ENCODE measurements around the gene MEF2C. TPM values are rescaled to one million over a fixed set of nuclear protein-coding genes. Genes with fewer than 3 reads are reported as not detected.

Gene MEF2C
- total and polyA plus RNA-seq, 4 donors = 2.8 to 15.9 (median 10.1) TPM

DNA sequence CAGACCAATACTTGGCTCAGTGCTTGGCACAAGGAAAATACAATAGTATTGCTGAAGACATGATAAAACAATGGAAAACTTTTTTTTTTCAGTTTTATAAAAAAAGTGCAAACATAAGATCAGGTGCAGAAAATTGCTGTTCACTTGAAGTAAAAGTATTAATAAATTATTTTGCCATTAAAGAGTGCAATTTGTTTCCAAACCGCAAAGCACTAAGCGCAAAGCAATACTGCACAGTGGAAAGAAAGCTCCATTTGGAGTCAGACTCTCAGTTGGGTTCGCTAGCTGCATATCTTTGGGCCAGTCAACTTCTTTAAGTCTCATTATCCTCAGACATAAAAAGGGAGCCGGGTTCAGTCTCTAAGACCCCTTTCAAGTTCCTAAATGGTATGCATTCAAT is 45.8 kb downstream of the MEF2C start:
- no peak for DNase-seq (ENCODE audit: low spot score)
- Histone ChIP-seq H3K36me3 (ENCODE audit: control insufficient read depth in 4 of 4, insufficient read depth in 3 of 4, low read depth in 1 of 4, low read length in 3 of 4) (no peaks in the 10 kb centered on the region), H3K9ac (ENCODE audit: low read depth in 1 of 2, low read length in 2 of 2) (no peak overlapping the region), H3K27ac (ENCODE audit: low read depth in 1 of 2, low read length in 2 of 2) (no peak overlapping the region), H3K4me3 (ENCODE audit: low read depth in 1 of 3, low read length in 3 of 3) (no peak overlapping the region), H3K9me3 (ENCODE audit: control insufficient read depth in 4 of 4, low read length in 3 of 4) (no peaks in the 10 kb centered on the region), H3K4me1 (ENCODE audit: control insufficient read depth in 4 of 4, insufficient read depth in 4 of 4, low read length in 3 of 4) (peaks cover 0 to 3% (median 0%) of the 10 kb centered on the region in 4 donors), H3K27me3 (ENCODE audit: control insufficient read depth in 4 of 4, insufficient read depth in 4 of 4, low read length in 3 of 4) (no peaks in the 10 kb centered on the region)
- TF ChIP-seq MAX (IDR thresholded peaks at IDR 0.05) (no peak), FOXA1 (IDR thresholded peaks at IDR 0.05) (no peak), YY1 (IDR thresholded peaks at IDR 0.05) (no peak), HNF4A (conservative IDR thresholded peaks at IDR 0.05) (no peak), SP1 (IDR thresholded peaks at IDR 0.05) (no peak), EGR1 (IDR thresholded peaks at IDR 0.05; ENCODE audit: low read depth in 2 of 2) (no peak), CTCF (IDR thresholded peaks at IDR 0.05; ENCODE audit: low read depth, low read length, missing input control) (no peak)
- WGBS = 96% methylated on average over 4 of the region's 4 CpGs

- peak; percentile 37 for DNase-seq (ENCODE audit: low spot score)
- peaks cover 0 to 3% (median 0%) of the 10 kb centered on the region in 4 donors for H3K4me1 ChIP-seq (ENCODE audit: control insufficient read depth in 4 of 4, insufficient read depth in 4 of 4, low read length in 3 of 4)
These were observed 46.7 kb downstream of the MEF2C start for GRCh38 chr5:88836195-88836838.

More at GRCh38 chr5:88836195-88836838, 46.7 kb downstream of the MEF2C start:
- no peaks in the 10 kb centered on the region for H3K9me3 ChIP-seq (ENCODE audit: control insufficient read depth in 4 of 4, low read length in 3 of 4)
- TF ChIP-seq CTCF (IDR thresholded peaks at IDR 0.05; ENCODE audit: low read depth, low read length, missing input control) (no peak), JUND (IDR thresholded peaks at IDR 0.05) (no peak), GABPA (IDR thresholded peaks at IDR 0.05 in 1 of 2, conservative IDR thresholded peaks at IDR 0.05 in 1 of 2) (no peak), FOXA1 (IDR thresholded peaks at IDR 0.05) (no peak), MAX (IDR thresholded peaks at IDR 0.05) (no peak), RXRA (IDR thresholded peaks at IDR 0.05) (no peak), EGR1 (IDR thresholded peaks at IDR 0.05; ENCODE audit: low read depth in 2 of 2) (no peak), NR2F2 (IDR thresholded peaks at IDR 0.05) (peak; percentile 12)
- H3K36me3 ChIP-seq (ENCODE audit: control insufficient read depth in 4 of 4, insufficient read depth in 3 of 4, low read depth in 1 of 4, low read length in 3 of 4) = no peaks in the 10 kb centered on the region
- 51% methylated on average over 5 of the region's 5 CpGs for WGBS
- H3K27me3 ChIP-seq (ENCODE audit: control insufficient read depth in 4 of 4, insufficient read depth in 4 of 4, low read length in 3 of 4) = no peaks in the 10 kb centered on the region
- H3K27ac ChIP-seq (ENCODE audit: low read depth in 1 of 2, low read length in 2 of 2) = peak overlapping the region; percentile 1 to 53
- no peak overlapping the region for H3K9ac ChIP-seq (ENCODE audit: low read depth in 1 of 2, low read length in 2 of 2)
- H3K4me3 ChIP-seq (ENCODE audit: low read depth in 1 of 3, low read length in 3 of 3) = no peak overlapping the region
